GM21526 (cell line): ENCODE measurements around the gene OVOL1.
"Not testable (repeated sequence)": the region's sequence is repeated elsewhere in the genome, so short reads cannot be mapped to it uniquely, and the experiment has no call there.

Experiments used
- ATAC-seq: cut with Tn5 transposase; IDR thresholded peaks from one replicate; pipeline ENCODE4 v1.9.1; 2021; ENCODE audit warnings: moderate library complexity; ENCODE audit not compliant: unreplicated experiment, low FRiP score

Gene OVOL1

DNA sequence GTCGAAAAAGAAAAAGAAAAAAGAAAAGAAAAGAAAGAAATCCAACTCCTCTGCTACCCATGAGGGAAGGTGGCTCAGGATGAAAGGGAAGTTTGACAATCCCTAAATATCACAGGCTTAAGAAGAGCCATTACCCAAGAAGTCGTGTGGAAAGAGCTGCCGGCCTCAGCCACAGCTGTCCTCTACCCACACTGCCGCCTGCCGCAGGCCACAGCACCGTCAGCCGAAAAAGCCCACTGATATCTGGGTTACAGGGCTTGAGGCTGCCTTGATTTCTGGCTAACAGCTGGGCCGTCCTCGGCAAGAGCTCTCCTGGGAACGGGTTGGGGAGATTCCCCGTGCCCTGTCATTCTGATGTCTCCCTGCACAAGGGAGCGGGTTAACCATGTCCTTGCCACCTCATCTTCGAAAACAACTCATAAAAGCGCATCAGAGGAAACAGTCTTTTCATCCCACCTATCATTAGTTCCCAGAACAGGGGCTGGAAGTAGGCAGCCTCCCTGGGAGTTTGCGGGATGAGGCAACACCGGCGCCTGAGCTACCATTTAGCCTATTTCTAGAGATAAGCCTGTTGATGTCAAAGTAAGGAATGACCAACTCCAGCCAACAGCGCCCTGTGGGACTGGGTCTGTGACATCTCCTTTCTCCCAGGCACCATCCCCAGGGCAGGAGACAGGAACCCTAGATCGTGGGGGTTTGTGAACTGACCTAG, 25.1 kb downstream of the OVOL1 start:
- no peak for ATAC-seq

- no peak for ATAC-seq
Measured at GRCh38 chr11:65814131-65814985, 27.5 kb downstream of the OVOL1 start.

DNA sequence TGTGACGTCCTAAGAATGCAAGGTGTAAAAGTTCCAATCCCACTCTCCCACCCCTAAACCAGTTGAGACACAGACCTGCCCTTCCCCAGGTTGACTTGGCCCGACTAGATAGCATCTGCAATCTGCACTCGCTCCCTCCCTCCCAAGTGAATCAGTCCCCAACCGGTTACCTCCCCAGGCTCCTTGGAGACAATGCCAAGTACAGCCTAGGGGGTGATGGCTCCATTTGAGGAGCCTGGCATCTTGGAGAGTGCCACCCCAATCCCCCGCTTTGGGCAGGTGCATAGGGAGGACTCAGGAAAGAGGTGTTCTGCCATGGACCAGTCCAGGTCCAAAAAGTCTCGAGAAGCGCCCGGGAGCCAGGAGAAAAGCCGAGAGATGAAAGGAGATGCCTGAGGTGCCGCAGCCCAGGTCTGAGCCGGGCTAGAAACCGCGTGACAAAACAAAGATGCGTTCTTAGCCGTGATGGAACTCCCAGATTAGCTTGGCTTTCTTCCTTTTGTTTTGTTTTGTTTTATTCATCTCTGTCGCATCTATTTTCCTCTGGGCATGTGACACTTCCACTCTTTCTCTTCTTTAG, 28.2 kb downstream of the OVOL1 start:
- ATAC-seq: no peak

DNA sequence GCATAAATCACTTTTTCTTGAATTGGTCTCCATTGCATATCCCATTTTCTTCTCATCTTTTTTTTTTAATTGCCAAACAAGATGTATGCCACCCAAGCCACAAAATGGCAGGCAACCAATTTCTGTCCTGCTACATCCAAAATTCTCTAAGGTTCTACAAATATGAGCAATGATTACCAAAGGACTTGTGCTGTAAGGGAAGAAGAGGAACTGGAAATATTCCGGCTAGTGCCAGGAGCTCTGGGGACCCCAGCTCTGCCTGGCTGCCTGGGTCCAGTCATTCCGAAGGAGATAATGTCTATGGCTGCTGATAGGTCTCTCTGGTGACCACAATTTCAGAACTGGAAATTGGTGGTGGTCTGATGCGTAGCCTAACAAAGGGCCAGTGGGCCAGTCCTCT, 29.8 kb downstream of the OVOL1 start:
- no peak for ATAC-seq

GRCh38 chr11:65817312-65817834, 30.5 kb downstream of the OVOL1 start:
- no peak for ATAC-seq

GRCh38 chr11:65817835-65818680, 31.2 kb downstream of the OVOL1 start:
- ATAC-seq: peak; percentile 63

GRCh38 chr11:65821107-65821506, 34.2 kb downstream of the OVOL1 start:
- ATAC-seq: no peak

- ATAC-seq: no peak
Measured at GRCh38 chr11:65822776-65823528, 36.1 kb downstream of the OVOL1 start.

GRCh38 chr11:65826984-65827735, 40.3 kb downstream of the OVOL1 start:
- ATAC-seq: no peak

- no peak for ATAC-seq
Measured at GRCh38 chr11:65829459-65829858, 42.6 kb downstream of the OVOL1 start.

- not testable (repeated sequence) for ATAC-seq
Measured at GRCh38 chr11:65832231-65832630, 45.4 kb downstream of the OVOL1 start.

GRCh38 chr11:65833297-65834030, 46.6 kb downstream of the OVOL1 start, which contains the start of gene SNX32:
TSS of gene SNX32 (plus strand) at chr11:65833963. CDS start at chr11:65834066, 103 bp downstream.
- ATAC-seq: peak; percentile 76

GRCh38 chr11:65834202-65834601, 47.3 kb downstream of the OVOL1 start:
- no peak for ATAC-seq

- no peak for ATAC-seq
Measured at GRCh38 chr11:65842144-65842543, 55.3 kb downstream of the OVOL1 start.

DNA sequence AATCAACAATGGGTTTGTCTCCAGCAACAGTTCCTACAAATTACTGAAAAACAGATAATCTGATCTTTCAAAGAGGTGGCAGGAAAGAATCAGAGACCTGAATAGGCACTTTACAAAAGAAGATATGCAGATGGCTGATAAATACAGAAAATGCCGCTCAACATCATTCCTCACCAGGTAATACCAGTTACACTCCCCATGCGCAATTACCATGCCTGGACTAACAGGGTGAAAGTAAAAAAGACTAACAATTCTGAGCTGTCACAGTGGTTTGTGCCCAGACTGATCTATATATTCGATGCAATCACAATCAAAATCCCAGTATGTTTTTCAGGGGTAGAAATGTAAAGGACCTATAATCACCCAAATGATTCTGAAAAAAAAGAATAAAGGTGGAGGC, 56.9 kb downstream of the OVOL1 start:
- no peak for ATAC-seq

DNA sequence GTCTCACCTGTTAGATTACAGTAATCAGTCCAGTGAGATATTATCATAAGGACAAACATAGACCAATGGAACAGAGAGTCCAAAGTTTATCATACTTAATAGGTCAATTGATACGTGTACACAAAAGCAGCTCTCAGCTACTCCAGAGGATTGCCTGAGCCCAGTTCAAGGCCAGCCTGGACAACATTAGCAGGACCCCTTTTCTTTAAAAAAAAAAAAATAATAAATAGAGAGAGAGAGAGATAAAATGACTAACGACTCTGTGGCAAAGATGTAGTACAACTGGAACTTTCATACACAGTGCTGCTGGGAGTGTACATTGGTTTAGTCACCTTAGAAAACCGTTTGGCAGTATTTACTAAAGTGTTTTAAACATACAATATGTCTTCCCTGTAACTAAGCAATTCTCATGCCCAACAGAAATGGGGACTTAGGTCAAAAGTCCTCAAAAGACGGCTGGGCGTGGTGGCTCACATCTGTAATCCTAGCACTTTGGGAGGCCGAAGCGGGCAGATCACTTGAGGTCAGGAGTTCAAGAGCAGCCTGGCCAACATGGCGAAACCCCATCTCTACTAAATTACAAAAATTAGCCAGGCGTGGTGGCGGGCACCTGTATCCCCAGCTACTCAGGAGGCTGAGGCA, 57.5 kb downstream of the OVOL1 start:
- ATAC-seq: no peak
